ENCODE results near the gene AHNAK2.

Gene AHNAK2

GRCh38 chr14:105011312-105011990, 33.3 kb upstream of the AHNAK2 start:
- no peak for DNase-seq

GRCh38 chr14:105010891-105011291, 32.7 kb upstream of the AHNAK2 start:
- no peak for DNase-seq

- no peak for DNase-seq
Observed at GRCh38 chr14:105010106-105010505, 31.9 kb upstream of the AHNAK2 start.

GRCh38 chr14:105007593-105008264, 29.6 kb upstream of the AHNAK2 start:
- no peak for DNase-seq

- no peak for DNase-seq
Observed at GRCh38 chr14:105006831-105007592, 28.8 kb upstream of the AHNAK2 start.

- no peak for DNase-seq
Observed at GRCh38 chr14:105005929-105006830, 28.0 kb upstream of the AHNAK2 start.

GRCh38 chr14:105005329-105005928, 27.3 kb upstream of the AHNAK2 start:
- no peak for DNase-seq

GRCh38 chr14:104999361-104999760, 21.2 kb upstream of the AHNAK2 start:
- no peak for DNase-seq

- no peak for DNase-seq
Observed at GRCh38 chr14:104998801-104999200, 20.6 kb upstream of the AHNAK2 start.

- DNase-seq, result no peak
Observed at GRCh38 chr14:104996483-104996882, 18.3 kb upstream of the AHNAK2 start.

- no peak for DNase-seq
Observed at GRCh38 chr14:104996032-104996431, 17.9 kb upstream of the AHNAK2 start.

GRCh38 chr14:104994978-104995377, 16.8 kb upstream of the AHNAK2 start:
- DNase-seq, result no peak

- no peak for DNase-seq
Observed at GRCh38 chr14:104993808-104994591, 15.8 kb upstream of the AHNAK2 start.

- DNase-seq, result no peak
Observed at GRCh38 chr14:104993306-104993705, 15.1 kb upstream of the AHNAK2 start.

- DNase-seq, result no peak
Observed at GRCh38 chr14:104992501-104992900, 14.3 kb upstream of the AHNAK2 start.

GRCh38 chr14:104991896-104992230, 13.7 kb upstream of the AHNAK2 start:
- no peak for DNase-seq

GRCh38 chr14:104989951-104990303, 11.8 kb upstream of the AHNAK2 start:
- DNase-seq, result no peak

- no peak for DNase-seq
Observed at GRCh38 chr14:104989236-104989950, 11.2 kb upstream of the AHNAK2 start.

- DNase-seq, result no peak
Observed at GRCh38 chr14:104986487-104987164, 8.5 kb upstream of the AHNAK2 start.

GRCh38 chr14:104985675-104986486, 7.7 kb upstream of the AHNAK2 start, which contains the start of gene CLBA1:
TSS of gene CLBA1 (plus strand) at chr14:104985788. CDS start at chr14:104986432, 644 bp downstream.
- DNase-seq, result peak; percentile 91

Data from activated T-cell treated with anti-CD3 and anti-CD28 coated beads, Interleukin-2, amount 50 U/mL, for 1 hour (primary cell).